Epithelial cell of proximal tubule (primary cell): ENCODE measurements around the gene SLC27A4. TPM values are rescaled to one million over a fixed set of nuclear protein-coding genes. Genes with fewer than 3 reads are reported as not detected.

ENCODE experiments used
- DNase-seq: peaks from one replicate; pipeline ENCODE4 v3.0.0-alpha.2; 2011; ENCODE audit warnings: low read depth
- H3K4me3 ChIP-seq: 2 replicates; pipeline ENCODE4 v1.5.1; 2011; ENCODE audit warnings: low read depth, mild to moderate bottlenecking, low read length
- total RNA-seq: library from RNA; depleted of rRNA; stranded (reverse); fragments of >200 nt; gene quantifications from 2 replicates; pipeline ENCODE4 v1.2.3, GENCODE V29; 2015
- TF ChIP-seq, protein P1 (sequence below): conservative IDR thresholded peaks from 2 replicates; pipeline ENCODE4 v1.5.1; 2012; ENCODE audit warnings: low read depth, mild to moderate bottlenecking, low read length

SLC27A4 gene
- total RNA-seq, 1 donor from 2014 or later = 27.7 TPM

GRCh38 chr9:128383007-128383753 is 42.9 kb downstream of the SLC27A4 start:
- no peak for DNase-seq
- TF ChIP-seq, protein P1, sequence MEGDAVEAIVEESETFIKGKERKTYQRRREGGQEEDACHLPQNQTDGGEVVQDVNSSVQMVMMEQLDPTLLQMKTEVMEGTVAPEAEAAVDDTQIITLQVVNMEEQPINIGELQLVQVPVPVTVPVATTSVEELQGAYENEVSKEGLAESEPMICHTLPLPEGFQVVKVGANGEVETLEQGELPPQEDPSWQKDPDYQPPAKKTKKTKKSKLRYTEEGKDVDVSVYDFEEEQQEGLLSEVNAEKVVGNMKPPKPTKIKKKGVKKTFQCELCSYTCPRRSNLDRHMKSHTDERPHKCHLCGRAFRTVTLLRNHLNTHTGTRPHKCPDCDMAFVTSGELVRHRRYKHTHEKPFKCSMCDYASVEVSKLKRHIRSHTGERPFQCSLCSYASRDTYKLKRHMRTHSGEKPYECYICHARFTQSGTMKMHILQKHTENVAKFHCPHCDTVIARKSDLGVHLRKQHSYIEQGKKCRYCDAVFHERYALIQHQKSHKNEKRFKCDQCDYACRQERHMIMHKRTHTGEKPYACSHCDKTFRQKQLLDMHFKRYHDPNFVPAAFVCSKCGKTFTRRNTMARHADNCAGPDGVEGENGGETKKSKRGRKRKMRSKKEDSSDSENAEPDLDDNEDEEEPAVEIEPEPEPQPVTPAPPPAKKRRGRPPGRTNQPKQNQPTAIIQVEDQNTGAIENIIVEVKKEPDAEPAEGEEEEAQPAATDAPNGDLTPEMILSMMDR = no peak
- H3K4me3 ChIP-seq = no peak overlapping the region

DNA sequence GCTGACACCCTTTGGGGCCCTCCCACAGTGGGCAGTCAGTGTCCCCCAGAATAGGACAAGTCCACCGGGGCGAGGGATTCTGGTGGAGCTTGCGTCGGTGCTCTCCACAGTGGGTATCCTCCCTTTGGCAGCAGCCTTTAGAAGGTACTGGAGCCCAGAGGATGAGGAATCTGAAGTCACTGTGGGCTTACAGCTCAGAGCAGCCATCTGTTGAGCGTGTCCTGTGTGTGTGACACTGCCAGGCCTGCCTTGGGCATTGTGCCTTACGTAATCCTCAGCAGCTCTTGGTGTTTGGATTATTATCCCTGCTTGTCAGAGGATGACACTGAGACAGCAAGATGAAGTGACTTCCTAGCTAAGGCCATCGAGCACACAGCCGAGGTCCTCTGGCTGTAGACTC is 43.5 kb downstream of the SLC27A4 start:
- no peak for DNase-seq
- TF ChIP-seq, protein P1 = no peak
- no peak overlapping the region for H3K4me3 ChIP-seq

DNA sequence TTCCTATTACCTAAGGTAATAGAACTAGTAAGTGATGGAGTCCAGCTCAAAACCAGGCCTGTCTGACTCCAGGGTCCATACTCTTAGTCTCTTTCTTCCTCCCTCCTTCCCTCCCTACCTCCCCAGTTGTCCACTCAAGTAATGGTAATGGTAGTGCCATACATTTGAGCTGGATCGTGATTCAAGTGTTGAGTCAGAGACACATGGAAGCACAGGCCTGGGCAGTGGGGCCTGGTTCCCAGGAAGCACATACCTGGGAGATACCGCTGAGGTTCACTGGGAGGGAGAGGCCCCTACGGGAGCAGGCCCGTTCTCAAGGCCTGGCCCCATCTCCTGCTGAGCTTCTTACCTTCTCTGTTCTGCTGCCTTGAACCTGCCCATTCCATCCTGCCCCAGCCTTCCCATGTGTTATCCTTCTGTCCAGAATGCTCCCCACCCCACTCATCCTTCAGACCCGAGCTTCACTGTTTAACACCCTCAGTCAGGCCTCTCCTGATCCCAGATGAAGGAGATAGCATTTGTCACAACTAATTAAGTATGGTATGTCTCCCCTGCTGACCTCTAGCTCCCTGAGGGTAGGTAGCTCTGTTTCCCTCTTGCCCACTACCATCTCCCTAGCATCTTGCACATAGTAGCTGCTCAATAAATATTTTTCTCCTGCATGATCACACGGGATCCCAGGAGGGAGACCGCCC is 44.6 kb downstream of the SLC27A4 start:
- TF ChIP-seq, protein P1 = no peak
- H3K4me3 ChIP-seq = no peak overlapping the region
- no peak for DNase-seq

- TF ChIP-seq, protein P1 = no peak
- no peak overlapping the region for H3K4me3 ChIP-seq
- no peak for DNase-seq
These were observed 45.5 kb downstream of the SLC27A4 start for GRCh38 chr9:128385496-128386460.

GRCh38 chr9:128388150-128388549 is 47.8 kb downstream of the SLC27A4 start:
- TF ChIP-seq, protein P1 = no peak
- no peak for DNase-seq
- H3K4me3 ChIP-seq = no peak overlapping the region

DNA sequence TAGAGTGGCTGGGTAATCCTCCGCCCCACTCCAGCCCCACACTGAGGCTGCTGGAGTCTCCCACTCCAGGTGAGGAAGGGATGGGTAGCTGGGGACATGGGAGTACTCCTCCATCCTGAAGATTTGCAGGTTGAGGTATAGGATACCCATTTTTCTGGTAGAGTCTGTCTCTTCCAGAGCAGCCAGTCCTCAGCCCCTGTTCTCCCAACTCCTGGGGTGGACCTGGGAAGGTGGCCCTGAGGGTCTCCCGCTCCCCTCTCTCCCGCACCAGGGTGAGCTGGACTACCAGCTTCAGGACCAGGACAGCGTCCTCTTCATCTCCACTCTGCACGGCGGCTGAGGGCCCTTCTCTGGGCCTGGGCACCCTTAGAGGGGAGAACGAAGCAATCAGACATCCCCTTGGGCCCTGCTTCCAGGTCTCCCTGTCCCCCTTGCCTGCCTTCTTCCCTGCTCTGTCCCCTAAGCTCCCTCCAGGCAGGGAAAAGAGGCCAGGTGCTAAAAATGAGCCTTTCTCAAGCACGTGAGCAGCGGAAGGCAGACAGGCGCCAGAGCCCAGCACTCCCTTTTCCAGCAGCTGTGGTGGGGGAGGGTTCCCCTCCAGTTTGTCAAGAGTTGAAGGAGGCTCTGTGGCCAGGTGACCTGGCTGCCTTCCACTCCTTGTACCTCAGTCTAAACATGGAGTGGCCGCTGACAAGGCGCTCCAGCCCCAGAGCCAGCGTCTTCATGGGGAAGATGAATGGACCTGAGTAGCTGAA is 49.2 kb downstream of the SLC27A4 start:
- H3K4me3 ChIP-seq = no peak overlapping the region
- no peak for DNase-seq
- TF ChIP-seq, protein P1 = no peak
